Activated CD4-positive, alpha-beta memory T cell treated with anti-CD3 and anti-CD28 coated beads for 36 hours (primary cell): ENCODE measurements around the gene UPK3A. TPM values are rescaled to one million over a fixed set of nuclear protein-coding genes. Genes with fewer than 3 reads are reported as not detected.
A peak's percentile ranks its signal among the peaks of the same experiment; 100 is the strongest.
"Not testable (repeated sequence)": the region's sequence is repeated elsewhere in the genome, so short reads cannot be mapped to it uniquely, and the experiment has no call there.

Experiments
- CTCF ChIA-PET: fragments of 350-600 bp; sonication (Branson Sonifier 250); formaldehyde crosslinking; loops from one replicate; lab custom pipeline; 2021; ENCODE audit warnings: antibody characterized with exemption, inconsistent platforms; lab: Charles Lee
- POLR2A ChIA-PET: fragments of 350-600 bp; sonication (Branson Sonifier 250); formaldehyde crosslinking; loops from one replicate; lab custom pipeline; 2021; ENCODE audit warnings: antibody characterized with exemption; lab: Charles Lee
- DNase-seq: peaks from one replicate; pipeline ENCODE4 v3.0.0-alpha.2; 2020
- H3K27ac Mint-ChIP-seq: one replicate; pipeline ENCODE4 v1.8.0; 2021; ENCODE audit warnings: mixed read lengths
- H3K27me3 Mint-ChIP-seq: one replicate; pipeline ENCODE4 v1.8.0; 2021; ENCODE audit warnings: mixed read lengths
- H3K36me3 Mint-ChIP-seq: one replicate; pipeline ENCODE4 v1.8.0; 2021; ENCODE audit warnings: mixed read lengths
- H3K4me1 Mint-ChIP-seq: one replicate; pipeline ENCODE4 v1.8.0; 2021; ENCODE audit warnings: low read depth, mixed read lengths
- H3K4me3 Mint-ChIP-seq: one replicate; pipeline ENCODE4 v1.8.0; 2021; ENCODE audit warnings: mild to moderate bottlenecking, mixed read lengths
- H3K9me3 Mint-ChIP-seq: one replicate; pipeline ENCODE4 v1.8.0; 2021; ENCODE audit warnings: mixed read lengths
- intact Hi-C: fragments of 100-400 bp; cut with micrococcal nuclease; formaldehyde crosslinking; loops from one replicate; pipeline ENCODE4 v1.15.1; 2023
- total RNA-seq, 2 experiments: library from RNA; stranded (reverse); gene quantifications; one replicate each; pipeline ENCODE4 v1.2.3, GENCODE V29; 2021

UPK3A gene
- total RNA-seq, 2 experiments from 2014 or later = not detected

GRCh38 chr22:45318168-45318557 lies 33.4 kb downstream of the UPK3A start:
- Mint-ChIP-seq H3K27ac (peak overlapping the region; percentile 95), H3K9me3 (no peaks in the 10 kb centered on the region), H3K36me3 (peaks cover 5% of the 10 kb centered on the region), H3K27me3 (no peaks in the 10 kb centered on the region), H3K4me3 (peak overlapping the region; percentile 75), H3K4me1 (peaks cover 67% of the 10 kb centered on the region)
- ChIA-PET CTCF (interaction anchor here (0.7 kb wide), 1 partner anchor 162 kb away, joined by 3 read pairs; no protein-coding TSS in a partner anchor), POLR2A (interaction anchor here (0.7 to 1.6 kb wide), 2 partner anchors 9 to 39 kb away, joined by 3 read pairs; partner anchors contain the start of gene FAM118A)
- intact Hi-C loops = loop anchor here (1.0 to 5.0 kb wide), 5 partner anchors 9 to 156 kb away; partner anchors contain the start of genes FAM118A and NUP50
- peak; percentile 95 for DNase-seq

GRCh38 chr22:45318558-45319323 lies 34.0 kb downstream of the UPK3A start:
- POLR2A ChIA-PET = interaction anchor here (0.7 to 1.6 kb wide), 3 partner anchors 9 to 38 kb away, joined by 3 read pairs; partner anchors contain the start of gene FAM118A
- Mint-ChIP-seq H3K4me1 (peaks cover 66% of the 10 kb centered on the region), H3K36me3 (peaks cover 10% of the 10 kb centered on the region), H3K9me3 (no peaks in the 10 kb centered on the region), H3K4me3 (peak overlapping the region; percentile 75), H3K27ac (peak overlapping the region; percentile 95), H3K27me3 (no peaks in the 10 kb centered on the region)
- intact Hi-C loops = loop anchor here (1.0 to 5.0 kb wide), 5 partner anchors 9 to 156 kb away; partner anchors contain the start of genes FAM118A and NUP50
- CTCF ChIA-PET = no interaction called here
- peak; percentile 69 for DNase-seq

- CTCF ChIA-PET = no interaction called here
- H3K9me3 Mint-ChIP-seq = no peaks in the 10 kb centered on the region
- POLR2A ChIA-PET = interaction anchor here (0.6 to 1.3 kb wide), 2 partner anchors 9 to 118 kb away, joined by 3 read pairs; partner anchors contain the start of gene FAM118A
These were observed 34.6 kb downstream of the UPK3A start for GRCh38 chr22:45319324-45319685.

GRCh38 chr22:45320357-45320976 lies 35.7 kb downstream of the UPK3A start:
- CTCF ChIA-PET = no interaction called here

More at GRCh38 chr22:45319324-45319685, 34.6 kb downstream of the UPK3A start:
- H3K27me3 Mint-ChIP-seq = no peaks in the 10 kb centered on the region
- H3K4me1 Mint-ChIP-seq = peaks cover 65% of the 10 kb centered on the region
- peak; percentile 19 for DNase-seq
- peaks cover 15% of the 10 kb centered on the region for H3K36me3 Mint-ChIP-seq
- peak overlapping the region; percentile 95 for H3K27ac Mint-ChIP-seq
- H3K4me3 Mint-ChIP-seq = peak overlapping the region; percentile 75
- intact Hi-C loops = loop anchor here (2.0 to 5.0 kb wide), 3 partner anchors 17 to 157 kb away; partner anchors contain the start of gene NUP50

GRCh38 chr22:45321827-45322226 lies 37.1 kb downstream of the UPK3A start:
- no peak for DNase-seq
- no peaks in the 10 kb centered on the region for H3K27me3 Mint-ChIP-seq
- H3K9me3 Mint-ChIP-seq = no peaks in the 10 kb centered on the region
- H3K36me3 Mint-ChIP-seq = peaks cover 27% of the 10 kb centered on the region
- ChIA-PET POLR2A (interaction anchor here (1.4 kb wide), 1 partner anchor 9 kb away, joined by 4 read pairs; no protein-coding TSS in a partner anchor), CTCF (no interaction called here)
- peaks cover 44% of the 10 kb centered on the region for H3K4me1 Mint-ChIP-seq
- no peak overlapping the region for H3K4me3 Mint-ChIP-seq
- intact Hi-C loops = no loop called here
- peak overlapping the region; percentile 35 for H3K27ac Mint-ChIP-seq

More at GRCh38 chr22:45320357-45320976, 35.7 kb downstream of the UPK3A start:
- H3K27me3 Mint-ChIP-seq = no peaks in the 10 kb centered on the region
- H3K9me3 Mint-ChIP-seq = no peaks in the 10 kb centered on the region
- H3K4me3 Mint-ChIP-seq = peak overlapping the region; percentile 75
- peak; percentile 38 for DNase-seq
- POLR2A ChIA-PET = interaction anchor here (0.5 kb wide), 1 partner anchor 21 kb away, joined by 3 read pairs; no protein-coding TSS in a partner anchor
- peaks cover 23% of the 10 kb centered on the region for H3K36me3 Mint-ChIP-seq
- H3K27ac Mint-ChIP-seq = peak overlapping the region; percentile 95
- intact Hi-C loops = no loop called here
- peaks cover 56% of the 10 kb centered on the region for H3K4me1 Mint-ChIP-seq

GRCh38 chr22:45322873-45323525 lies 38.2 kb downstream of the UPK3A start:
- intact Hi-C loops = no loop called here
- ChIA-PET POLR2A (no interaction called here), CTCF (no interaction called here)
- peak overlapping the region; percentile 67 for H3K27ac Mint-ChIP-seq
- H3K9me3 Mint-ChIP-seq = no peaks in the 10 kb centered on the region
- H3K4me3 Mint-ChIP-seq = no peak overlapping the region
- no peaks in the 10 kb centered on the region for H3K27me3 Mint-ChIP-seq
- peaks cover 31% of the 10 kb centered on the region for H3K36me3 Mint-ChIP-seq
- H3K4me1 Mint-ChIP-seq = peaks cover 32% of the 10 kb centered on the region
- DNase-seq = no peak

GRCh38 chr22:45323695-45324094 lies 38.9 kb downstream of the UPK3A start:
- H3K36me3 Mint-ChIP-seq = peaks cover 31% of the 10 kb centered on the region
- CTCF ChIA-PET = no interaction called here
- POLR2A ChIA-PET = no interaction called here
- H3K27ac Mint-ChIP-seq = no peak overlapping the region
- peaks cover 27% of the 10 kb centered on the region for H3K4me1 Mint-ChIP-seq
- intact Hi-C loops = no loop called here
- no peaks in the 10 kb centered on the region for H3K9me3 Mint-ChIP-seq
- H3K27me3 Mint-ChIP-seq = no peaks in the 10 kb centered on the region
- H3K4me3 Mint-ChIP-seq = no peak overlapping the region
- DNase-seq = no peak

GRCh38 chr22:45324311-45324711 lies 39.6 kb downstream of the UPK3A start:
- no peak for DNase-seq
- Mint-ChIP-seq H3K4me1 (peaks cover 27% of the 10 kb centered on the region), H3K9me3 (no peaks in the 10 kb centered on the region), H3K27me3 (no peaks in the 10 kb centered on the region), H3K27ac (no peak overlapping the region), H3K36me3 (peaks cover 34% of the 10 kb centered on the region), H3K4me3 (no peak overlapping the region)
- POLR2A ChIA-PET = no interaction called here
- intact Hi-C loops = no loop called here
- CTCF ChIA-PET = interaction anchor here (0.6 kb wide), 1 partner anchor 115 kb away, joined by 3 read pairs; no protein-coding TSS in a partner anchor

- H3K27me3 Mint-ChIP-seq, intact Hi-C loops, H3K4me3 Mint-ChIP-seq, H3K9me3 Mint-ChIP-seq, CTCF ChIA-PET, H3K27ac Mint-ChIP-seq, DNase-seq: not testable (repeated sequence)
- POLR2A ChIA-PET = interaction anchor here (0.6 kb wide), 1 partner anchor 38 kb away, joined by 3 read pairs; no protein-coding TSS in a partner anchor
- Mint-ChIP-seq H3K4me1 (peaks cover 16% of the 10 kb centered on the region), H3K36me3 (peaks cover 38% of the 10 kb centered on the region)
These were observed 43.5 kb downstream of the UPK3A start for GRCh38 chr22:45328261-45328660.

- Mint-ChIP-seq H3K9me3 (no peaks in the 10 kb centered on the region), H3K27me3 (no peaks in the 10 kb centered on the region), H3K27ac (peak overlapping the region; percentile 64), H3K4me3 (no peak overlapping the region), H3K36me3 (peaks cover 31% of the 10 kb centered on the region), H3K4me1 (peaks cover 12% of the 10 kb centered on the region)
- ChIA-PET POLR2A (interaction anchor here (0.6 kb wide), 1 partner anchor 37 kb away, joined by 3 read pairs; no protein-coding TSS in a partner anchor), CTCF (no interaction called here)
- intact Hi-C loops = no loop called here
- DNase-seq = no peak
These were observed 44.2 kb downstream of the UPK3A start for GRCh38 chr22:45328822-45329529.

GRCh38 chr22:45329530-45329936 lies 44.8 kb downstream of the UPK3A start:
- Mint-ChIP-seq H3K9me3 (no peaks in the 10 kb centered on the region), H3K27me3 (no peaks in the 10 kb centered on the region), H3K27ac (no peak overlapping the region), H3K4me3 (no peak overlapping the region), H3K36me3 (peaks cover 28% of the 10 kb centered on the region), H3K4me1 (peaks cover 12% of the 10 kb centered on the region)
- POLR2A ChIA-PET = no interaction called here
- intact Hi-C loops = no loop called here
- no peak for DNase-seq
- CTCF ChIA-PET = no interaction called here
